Measurements from ENCODE around the gene C8G. TPM values are rescaled to one million over a fixed set of nuclear protein-coding genes. Genes with fewer than 3 reads are reported as not detected.

The C8G gene
- total and polyA plus RNA-seq, 2 of the 13 experiments (the other 11 are each of a cell fraction or from before 2014, with no cell fraction given): 4.9 to 12.8 TPM

DNA sequence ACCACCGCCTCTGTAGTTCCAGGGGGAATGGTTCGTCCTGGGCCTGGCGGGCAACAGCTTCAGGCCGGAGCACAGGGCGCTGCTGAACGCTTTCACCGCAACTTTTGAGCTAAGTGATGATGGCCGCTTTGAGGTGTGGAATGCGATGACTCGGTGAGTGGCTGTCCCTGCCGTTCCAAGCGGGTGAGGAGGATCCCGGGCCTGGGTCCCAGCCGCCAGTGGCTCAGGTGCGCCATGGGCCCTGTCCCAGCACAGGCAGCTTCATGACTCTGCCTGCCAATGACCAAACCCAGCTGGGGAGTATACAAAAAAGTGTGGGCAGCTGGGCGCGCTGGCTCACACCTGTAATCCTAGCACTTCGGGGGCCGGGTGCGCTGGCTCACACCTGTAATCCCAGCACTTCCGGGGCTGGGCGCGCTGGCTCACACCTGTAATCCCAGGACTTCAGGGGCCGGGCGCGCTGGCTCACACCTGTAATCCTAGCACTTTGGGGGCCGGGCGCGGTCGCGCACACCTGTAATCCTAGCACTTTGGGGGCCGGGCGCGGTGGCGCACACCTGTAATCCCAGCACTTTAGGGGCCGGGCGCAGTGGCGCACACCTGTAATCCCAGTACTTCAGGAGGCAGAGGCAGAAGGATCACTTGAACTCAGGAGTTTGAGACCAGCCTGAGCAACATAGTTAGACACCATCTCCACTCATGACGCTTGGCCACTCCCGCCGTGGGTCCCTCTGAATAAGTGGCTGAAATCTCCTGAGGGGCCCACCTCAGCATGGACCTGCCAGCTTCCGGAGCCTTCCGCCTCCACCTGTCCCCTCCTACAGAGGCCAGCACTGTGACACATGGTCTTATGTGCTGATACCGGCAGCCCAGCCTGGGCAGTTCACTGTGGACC is 8.1 kb downstream of the C8G start (continued):
- TF ChIP-seq, protein P1, sequence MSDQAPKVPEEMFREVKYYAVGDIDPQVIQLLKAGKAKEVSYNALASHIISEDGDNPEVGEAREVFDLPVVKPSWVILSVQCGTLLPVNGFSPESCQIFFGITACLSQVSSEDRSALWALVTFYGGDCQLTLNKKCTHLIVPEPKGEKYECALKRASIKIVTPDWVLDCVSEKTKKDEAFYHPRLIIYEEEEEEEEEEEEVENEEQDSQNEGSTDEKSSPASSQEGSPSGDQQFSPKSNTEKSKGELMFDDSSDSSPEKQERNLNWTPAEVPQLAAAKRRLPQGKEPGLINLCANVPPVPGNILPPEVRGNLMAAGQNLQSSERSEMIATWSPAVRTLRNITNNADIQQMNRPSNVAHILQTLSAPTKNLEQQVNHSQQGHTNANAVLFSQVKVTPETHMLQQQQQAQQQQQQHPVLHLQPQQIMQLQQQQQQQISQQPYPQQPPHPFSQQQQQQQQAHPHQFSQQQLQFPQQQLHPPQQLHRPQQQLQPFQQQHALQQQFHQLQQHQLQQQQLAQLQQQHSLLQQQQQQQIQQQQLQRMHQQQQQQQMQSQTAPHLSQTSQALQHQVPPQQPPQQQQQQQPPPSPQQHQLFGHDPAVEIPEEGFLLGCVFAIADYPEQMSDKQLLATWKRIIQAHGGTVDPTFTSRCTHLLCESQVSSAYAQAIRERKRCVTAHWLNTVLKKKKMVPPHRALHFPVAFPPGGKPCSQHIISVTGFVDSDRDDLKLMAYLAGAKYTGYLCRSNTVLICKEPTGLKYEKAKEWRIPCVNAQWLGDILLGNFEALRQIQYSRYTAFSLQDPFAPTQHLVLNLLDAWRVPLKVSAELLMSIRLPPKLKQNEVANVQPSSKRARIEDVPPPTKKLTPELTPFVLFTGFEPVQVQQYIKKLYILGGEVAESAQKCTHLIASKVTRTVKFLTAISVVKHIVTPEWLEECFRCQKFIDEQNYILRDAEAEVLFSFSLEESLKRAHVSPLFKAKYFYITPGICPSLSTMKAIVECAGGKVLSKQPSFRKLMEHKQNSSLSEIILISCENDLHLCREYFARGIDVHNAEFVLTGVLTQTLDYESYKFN (CRISPR knock-in tag; conservative IDR thresholded peaks at IDR 0.05): no peak

- FAIRE-seq: no peak
- H3K79me2 ChIP-seq (ENCODE audit: insufficient read depth, low read length): peaks cover 5% of the 10 kb centered on the region
- no peaks in the 10 kb centered on the region for H3K36me3 ChIP-seq (replicated peaks in 1 of 2; ENCODE audit: control insufficient read depth in 1 of 2, insufficient read depth in 2 of 2, low read length in 2 of 2)
- ChIA-PET CTCF (ENCODE audit: low intra/inter-chr PET ratio, low total read pairs) (no interaction called here), POLR2A (no interaction called here)
- no peak overlapping the region for H3K27ac ChIP-seq (ENCODE audit: extremely low read length, insufficient read depth, low read length)
- no peaks in the 10 kb centered on the region for H3K9me3 ChIP-seq (ENCODE audit: low read length)
- H3K4me2 ChIP-seq (ENCODE audit: low read depth, low read length): no peak overlapping the region
- no peak for DNase-seq (ENCODE audit: low spot score)
- peaks cover 18% of the 10 kb centered on the region for H3K4me1 ChIP-seq (ENCODE audit: insufficient read depth, low read length)
- no peaks in the 10 kb centered on the region for H4K20me1 ChIP-seq (ENCODE audit: insufficient read depth, low read length)
- WGBS (ENCODE audit: low lambda C conversion rate): 88% methylated on average over 5 of the region's 19 CpGs
- no peak overlapping the region for H3K9ac ChIP-seq (ENCODE audit: insufficient read depth, low read depth, low read length)
- BruUV-seq (replicated peaks): no TSS peak
- intact Hi-C loops (cut with micrococcal nuclease; ENCODE audit: unreplicated experiment): no loop called here
- no peak for ATAC-seq
- no peak for TF ChIP-seq KAT7 (CRISPR knock-in tag; IDR thresholded peaks at IDR 0.05; ENCODE audit: borderline replicate concordance)
- TF ChIP-seq ZNF749 (CRISPR knock-in tag; IDR thresholded peaks at IDR 0.05; ENCODE audit: borderline replicate concordance): no peak
- no peak for TF ChIP-seq ZNF670 (CRISPR knock-in tag; IDR thresholded peaks at IDR 0.05; ENCODE audit: borderline replicate concordance)
- TF ChIP-seq, protein P2, sequence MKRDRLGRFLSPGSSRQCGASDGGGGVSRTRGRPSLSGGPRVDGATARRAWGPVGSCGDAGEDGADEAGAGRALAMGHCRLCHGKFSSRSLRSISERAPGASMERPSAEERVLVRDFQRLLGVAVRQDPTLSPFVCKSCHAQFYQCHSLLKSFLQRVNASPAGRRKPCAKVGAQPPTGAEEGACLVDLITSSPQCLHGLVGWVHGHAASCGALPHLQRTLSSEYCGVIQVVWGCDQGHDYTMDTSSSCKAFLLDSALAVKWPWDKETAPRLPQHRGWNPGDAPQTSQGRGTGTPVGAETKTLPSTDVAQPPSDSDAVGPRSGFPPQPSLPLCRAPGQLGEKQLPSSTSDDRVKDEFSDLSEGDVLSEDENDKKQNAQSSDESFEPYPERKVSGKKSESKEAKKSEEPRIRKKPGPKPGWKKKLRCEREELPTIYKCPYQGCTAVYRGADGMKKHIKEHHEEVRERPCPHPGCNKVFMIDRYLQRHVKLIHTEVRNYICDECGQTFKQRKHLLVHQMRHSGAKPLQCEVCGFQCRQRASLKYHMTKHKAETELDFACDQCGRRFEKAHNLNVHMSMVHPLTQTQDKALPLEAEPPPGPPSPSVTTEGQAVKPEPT (CRISPR knock-in tag; IDR thresholded peaks at IDR 0.05; ENCODE audit: low read depth): no peak
- no peak for TF ChIP-seq TRIM22 (IDR thresholded peaks at IDR 0.05)
- TF ChIP-seq RXRB (CRISPR knock-in tag; IDR thresholded peaks at IDR 0.05; ENCODE audit: borderline replicate concordance): no peak
- TF ChIP-seq ETV5 (CRISPR knock-in tag; IDR thresholded peaks at IDR 0.05; ENCODE audit: borderline replicate concordance): no peak
- TF ChIP-seq, protein P3, sequence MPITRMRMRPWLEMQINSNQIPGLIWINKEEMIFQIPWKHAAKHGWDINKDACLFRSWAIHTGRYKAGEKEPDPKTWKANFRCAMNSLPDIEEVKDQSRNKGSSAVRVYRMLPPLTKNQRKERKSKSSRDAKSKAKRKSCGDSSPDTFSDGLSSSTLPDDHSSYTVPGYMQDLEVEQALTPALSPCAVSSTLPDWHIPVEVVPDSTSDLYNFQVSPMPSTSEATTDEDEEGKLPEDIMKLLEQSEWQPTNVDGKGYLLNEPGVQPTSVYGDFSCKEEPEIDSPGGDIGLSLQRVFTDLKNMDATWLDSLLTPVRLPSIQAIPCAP (CRISPR knock-in tag; IDR thresholded peaks at IDR 0.05; ENCODE audit: low read depth): no peak
- TF ChIP-seq KDM3A (CRISPR knock-in tag; IDR thresholded peaks at IDR 0.05; ENCODE audit: low read depth): no peak
- peaks cover 1 to 3% of the 10 kb centered on the region in 2 experiments; a peak in 1 of 5 replicates for H3K27me3 ChIP-seq (ENCODE audit: control insufficient read depth in 1 of 2, insufficient read depth in 2 of 2, low read length in 2 of 2)
- no peak overlapping the region for H3K4me3 ChIP-seq (replicated peaks in 1 of 3; ENCODE audit: insufficient read depth in 1 of 3, low read depth in 2 of 3, low read length in 3 of 3)
- in situ Hi-C loops (cut with HindIII; ENCODE audit: extremely low pct_ligation_motif_present, low pct_unique_long_range_greater_than_20kb): no loop called here
- H2AFZ ChIP-seq (ENCODE audit: low read length): no peak overlapping the region
Observed at GRCh38 chr9:136953771-136954269, 8.8 kb downstream of the C8G start.
